ENCODE results near the gene DDX24. TPM values are rescaled to one million over a fixed set of nuclear protein-coding genes. Genes with fewer than 3 reads are reported as not detected.

DDX24 gene
- total RNA-seq, 1 donor from 2014 or later, result 109 TPM

DNA sequence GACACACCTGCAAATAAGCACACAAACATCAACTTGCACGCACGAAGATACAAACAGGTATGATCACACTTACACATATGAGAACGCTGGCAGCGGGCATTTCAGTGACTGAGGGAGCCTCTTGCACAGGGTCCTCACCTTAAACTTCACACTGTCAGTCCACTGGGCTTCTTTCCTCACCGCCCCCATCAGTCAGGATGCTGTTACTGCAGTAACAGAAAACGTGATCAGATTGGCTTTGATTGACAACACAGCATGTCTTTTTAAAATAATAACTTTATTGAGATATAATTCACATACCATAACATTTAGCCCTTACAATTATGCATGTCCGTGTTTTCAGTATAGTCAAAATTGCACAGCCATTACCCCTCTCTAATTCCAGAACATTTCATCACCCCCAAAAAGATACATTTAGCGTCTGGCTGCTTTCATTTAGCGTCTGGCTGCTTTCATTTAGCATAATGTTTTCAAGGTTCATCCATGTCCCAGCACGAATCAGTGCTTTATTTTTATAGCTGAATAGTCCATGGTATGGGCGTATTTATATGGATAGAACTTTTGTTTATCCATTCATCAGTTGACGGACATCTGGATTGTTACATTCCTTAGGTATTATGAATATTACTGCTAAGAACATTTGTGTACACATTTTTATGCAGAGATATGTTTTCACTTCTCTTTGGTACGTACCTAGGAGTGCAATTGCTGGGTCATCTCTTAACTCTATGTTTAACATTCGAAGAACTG, 75.5 kb downstream of the DDX24 start:
- Histone ChIP-seq H3K27ac (no peak overlapping the region), H3K27me3 (no peaks in the 10 kb centered on the region), H3K4me1 (no peaks in the 10 kb centered on the region), H3K9me3 (no peaks in the 10 kb centered on the region), H3K4me3 (no peak overlapping the region), H3K36me3 (no peaks in the 10 kb centered on the region)
- intact Hi-C loops (cut with DNase I), result no loop called here
- TF ChIP-seq POLR2A (IDR thresholded peaks at IDR 0.05), result no peak
- no peak for TF ChIP-seq POLR2AphosphoS5 (IDR thresholded peaks at IDR 0.05; ENCODE audit: insufficient read depth in 1 of 2, low read depth in 1 of 2)
- TF ChIP-seq, protein P1, sequence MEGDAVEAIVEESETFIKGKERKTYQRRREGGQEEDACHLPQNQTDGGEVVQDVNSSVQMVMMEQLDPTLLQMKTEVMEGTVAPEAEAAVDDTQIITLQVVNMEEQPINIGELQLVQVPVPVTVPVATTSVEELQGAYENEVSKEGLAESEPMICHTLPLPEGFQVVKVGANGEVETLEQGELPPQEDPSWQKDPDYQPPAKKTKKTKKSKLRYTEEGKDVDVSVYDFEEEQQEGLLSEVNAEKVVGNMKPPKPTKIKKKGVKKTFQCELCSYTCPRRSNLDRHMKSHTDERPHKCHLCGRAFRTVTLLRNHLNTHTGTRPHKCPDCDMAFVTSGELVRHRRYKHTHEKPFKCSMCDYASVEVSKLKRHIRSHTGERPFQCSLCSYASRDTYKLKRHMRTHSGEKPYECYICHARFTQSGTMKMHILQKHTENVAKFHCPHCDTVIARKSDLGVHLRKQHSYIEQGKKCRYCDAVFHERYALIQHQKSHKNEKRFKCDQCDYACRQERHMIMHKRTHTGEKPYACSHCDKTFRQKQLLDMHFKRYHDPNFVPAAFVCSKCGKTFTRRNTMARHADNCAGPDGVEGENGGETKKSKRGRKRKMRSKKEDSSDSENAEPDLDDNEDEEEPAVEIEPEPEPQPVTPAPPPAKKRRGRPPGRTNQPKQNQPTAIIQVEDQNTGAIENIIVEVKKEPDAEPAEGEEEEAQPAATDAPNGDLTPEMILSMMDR (IDR thresholded peaks at IDR 0.05), result no peak
- DNase-seq (ENCODE audit: extremely low spot score in 2 of 2), result no peak

- no peak for TF ChIP-seq POLR2A (IDR thresholded peaks at IDR 0.05)
- TF ChIP-seq, protein P1 (IDR thresholded peaks at IDR 0.05), result no peak
- no peak for TF ChIP-seq POLR2AphosphoS5 (IDR thresholded peaks at IDR 0.05; ENCODE audit: insufficient read depth in 1 of 2, low read depth in 1 of 2)
- Histone ChIP-seq H3K27me3 (no peaks in the 10 kb centered on the region), H3K4me3 (no peak overlapping the region), H3K9me3 (no peaks in the 10 kb centered on the region), H3K4me1 (no peaks in the 10 kb centered on the region), H3K27ac (no peak overlapping the region), H3K36me3 (no peaks in the 10 kb centered on the region)
- DNase-seq (ENCODE audit: extremely low spot score in 2 of 2), result no peak
- intact Hi-C loops (cut with DNase I), result no loop called here
These were observed 77.0 kb downstream of the DDX24 start for GRCh38 chr14:94004015-94004414.

- H3K27me3 ChIP-seq, result no peaks in the 10 kb centered on the region
- intact Hi-C loops (cut with DNase I), result no loop called here
These were observed 77.6 kb downstream of the DDX24 start for GRCh38 chr14:94003397-94003796.

GRCh38 chr14:94001501-94002396, 79.3 kb downstream of the DDX24 start:
- Histone ChIP-seq H3K4me3 (no peak overlapping the region), H3K27me3 (no peaks in the 10 kb centered on the region), H3K9me3 (no peaks in the 10 kb centered on the region), H3K27ac (no peak overlapping the region), H3K36me3 (no peaks in the 10 kb centered on the region), H3K4me1 (no peaks in the 10 kb centered on the region)
- DNase-seq (ENCODE audit: extremely low spot score in 2 of 2), result no peak
- TF ChIP-seq POLR2A (IDR thresholded peaks at IDR 0.05) (no peak), POLR2AphosphoS5 (IDR thresholded peaks at IDR 0.05; ENCODE audit: insufficient read depth in 1 of 2, low read depth in 1 of 2) (peak in 1 of 2 donors; percentile 10)
- TF ChIP-seq, protein P1 (IDR thresholded peaks at IDR 0.05), result peak; percentile 93 to 96 (median 93)
- intact Hi-C loops (cut with DNase I), result loop anchor here (2.0 kb wide), 1 partner anchor 63 kb away; no protein-coding TSS in a partner anchor

More at GRCh38 chr14:94003397-94003796, 77.6 kb downstream of the DDX24 start:
- Histone ChIP-seq H3K4me3 (no peak overlapping the region), H3K4me1 (no peaks in the 10 kb centered on the region), H3K36me3 (no peaks in the 10 kb centered on the region), H3K27ac (no peak overlapping the region), H3K9me3 (no peaks in the 10 kb centered on the region)
- DNase-seq (ENCODE audit: extremely low spot score in 2 of 2), result no peak
- TF ChIP-seq POLR2AphosphoS5 (IDR thresholded peaks at IDR 0.05; ENCODE audit: insufficient read depth in 1 of 2, low read depth in 1 of 2), result no peak

GRCh38 chr14:94001016-94001415, 80.0 kb downstream of the DDX24 start:
- intact Hi-C loops (cut with DNase I), result loop anchor here (2.0 kb wide), 1 partner anchor 62 kb away; no protein-coding TSS in a partner anchor
- no peaks in the 10 kb centered on the region for H3K9me3 ChIP-seq
- no peaks in the 10 kb centered on the region for H3K4me1 ChIP-seq
- TF ChIP-seq, protein P1 (IDR thresholded peaks at IDR 0.05), result no peak
- TF ChIP-seq POLR2AphosphoS5 (IDR thresholded peaks at IDR 0.05; ENCODE audit: insufficient read depth in 1 of 2, low read depth in 1 of 2) (no peak), POLR2A (IDR thresholded peaks at IDR 0.05) (no peak)
- no peak overlapping the region for H3K4me3 ChIP-seq
- H3K27ac ChIP-seq, result no peak overlapping the region
- no peaks in the 10 kb centered on the region for H3K27me3 ChIP-seq
- no peaks in the 10 kb centered on the region for H3K36me3 ChIP-seq
- DNase-seq (ENCODE audit: extremely low spot score in 2 of 2), result no peak

All from vagina (tissue), 2 donors.